IMR-90 (cell line): ENCODE results near the gene OSGIN1. TPM values are rescaled to one million over a fixed set of nuclear protein-coding genes. Genes with fewer than 3 reads are reported as not detected.

Experiments used
- ATAC-seq: fragments of 200-7000 bp; cut with Tn5 transposase; 2 replicates; pipeline ENCODE4 v1.9.1; 2020; ENCODE audit warnings: low read depth, mild to moderate bottlenecking, moderate library complexity
- BruUV-seq: library from RNA; stranded (reverse); fragments of 400-500 nt; replicated peaks from 2 replicates; lab custom pipeline; 2021; lab: Mats Ljungman, UMichigan
- CTCF ChIA-PET: fragments of 300-600 bp; formaldehyde crosslinking; extraction: SDS; loops from one replicate; lab custom pipeline; 2021; ENCODE audit warnings: antibody characterized with exemption; lab: Yijun Ruan, JAX
- POLR2A ChIA-PET: fragments of 300-600 bp; sonication (Branson Sonifier 250); formaldehyde crosslinking; loops from one replicate; lab custom pipeline; 2022; ENCODE audit warnings: antibody characterized with exemption; ENCODE audit not compliant: unreplicated experiment; lab: Charles Lee
- DNase-seq: peaks from one replicate; pipeline ENCODE4 v3.0.0; 2013
- H2AFZ ChIP-seq: replicated peaks from 2 replicates; pipeline ENCODE3; 2013; ENCODE audit warnings: low read length, mild to moderate bottlenecking; ENCODE audit not compliant: poor library complexity
- H2AK5ac ChIP-seq: 2 replicates; pipeline ENCODE4 v1.6.1; 2013; ENCODE audit warnings: low read depth, low read length, inconsistent platforms
- H2AK9ac ChIP-seq: replicated peaks from 2 replicates; pipeline ENCODE3; 2013; ENCODE audit warnings: mild to moderate bottlenecking, low read depth, low read length, moderate library complexity; ENCODE audit not compliant: poor library complexity
- H2BK120ac ChIP-seq: 2 replicates; pipeline ENCODE4 v1.6.1; 2013; ENCODE audit warnings: low read depth, low read length, inconsistent platforms
- H2BK15ac ChIP-seq: 3 replicates; pipeline ENCODE4 v1.6.1; 2013; ENCODE audit warnings: low read depth, low read length, inconsistent platforms
- H2BK20ac ChIP-seq: 2 replicates; pipeline ENCODE4 v1.6.1; 2013; ENCODE audit warnings: low read depth, mild to moderate bottlenecking, inconsistent platforms, low read length, moderate library complexity
- H2BK5ac ChIP-seq: 2 replicates; pipeline ENCODE4 v1.6.1; 2013; ENCODE audit warnings: mild to moderate bottlenecking, low read depth, low read length, inconsistent platforms; ENCODE audit not compliant: poor library complexity, severe bottlenecking
- H3K14ac ChIP-seq: replicated peaks from 2 replicates; pipeline ENCODE4 v1.6.1; 2013; ENCODE audit warnings: low read depth, low read length, inconsistent platforms
- H3K18ac ChIP-seq: 2 replicates; pipeline ENCODE4 v1.6.1; 2013; ENCODE audit warnings: low read depth, low read length, control low read depth
- H3K23ac ChIP-seq: 2 replicates; pipeline ENCODE4 v1.6.1; 2013; ENCODE audit warnings: low read depth, low read length, inconsistent platforms
- H3K27ac ChIP-seq: 2 replicates; pipeline ENCODE4 v1.5.1; 2013; ENCODE audit warnings: mild to moderate bottlenecking, control low read depth, low read length; ENCODE audit not compliant: insufficient read depth
- H3K27me3 ChIP-seq: 2 replicates; pipeline ENCODE4 v1.6.1; 2013; ENCODE audit warnings: low read length; ENCODE audit not compliant: control insufficient read depth, insufficient read depth
- H3K36me3 ChIP-seq: 2 replicates; pipeline ENCODE4 v1.6.1; 2013; ENCODE audit warnings: low read length, mixed read lengths; ENCODE audit not compliant: control insufficient read depth, insufficient read depth
- H3K4ac ChIP-seq: 2 replicates; pipeline ENCODE4 v1.6.1; 2013; ENCODE audit warnings: low read depth, low read length, inconsistent platforms
- H3K4me1 ChIP-seq: 2 replicates; pipeline ENCODE4 v1.6.1; 2013; ENCODE audit warnings: low read length, mixed read lengths; ENCODE audit not compliant: control insufficient read depth, insufficient read depth
- H3K4me2 ChIP-seq: 2 replicates; pipeline ENCODE4 v1.6.1; 2013; ENCODE audit warnings: low read depth, mild to moderate bottlenecking, control low read depth, low read length, moderate library complexity
- H3K4me3 ChIP-seq: 2 replicates; pipeline ENCODE4 v1.5.1; 2013; ENCODE audit warnings: low read depth, mild to moderate bottlenecking, control low read depth, low read length, moderate library complexity; ENCODE audit not compliant: insufficient read depth
- H3K56ac ChIP-seq: 2 replicates; pipeline ENCODE4 v1.6.1; 2013; ENCODE audit warnings: low read length, inconsistent platforms; ENCODE audit not compliant: insufficient read depth; ENCODE audit errors: extremely low read depth
- H3K79me1 ChIP-seq, 2 experiments: 2 replicates each; pipeline ENCODE4 v1.6.1; 2013; ENCODE audit warnings: low read length in 2 of 2, inconsistent platforms in 1 of 2, low read depth in 1 of 2
- H3K9ac ChIP-seq: 2 replicates; pipeline ENCODE4 v1.6.1; 2013; ENCODE audit warnings: low read depth, low read length, control low read depth
- H3K9me1 ChIP-seq: 2 replicates; pipeline ENCODE4 v1.6.1; 2013; ENCODE audit warnings: low read length, inconsistent platforms; ENCODE audit not compliant: insufficient read depth
- H3K9me3 ChIP-seq: 2 replicates; pipeline ENCODE4 v1.6.1; 2013; ENCODE audit warnings: low read length; ENCODE audit not compliant: control insufficient read depth, insufficient read depth
- H4K20me1 ChIP-seq: 2 replicates; pipeline ENCODE4 v1.6.1; 2013; ENCODE audit warnings: low read length, inconsistent platforms; ENCODE audit not compliant: insufficient read depth
- H4K5ac ChIP-seq: 2 replicates; pipeline ENCODE4 v1.6.1; 2013; ENCODE audit warnings: mild to moderate bottlenecking, low read depth, low read length, control low read depth
- H4K8ac ChIP-seq, 2 experiments: 2 replicates each; pipeline ENCODE4 v1.6.1; 2013; ENCODE audit warnings: low read depth in 2 of 2, low read length in 2 of 2, control low read depth in 1 of 2, inconsistent platforms in 1 of 2
- H4K91ac ChIP-seq: 2 replicates; pipeline ENCODE4 v1.6.1; 2013; ENCODE audit warnings: low read depth, low read length, inconsistent platforms; ENCODE audit not compliant: insufficient read depth
- BHLHE40 ChIP-seq: fragments of 150-350 bp; IDR thresholded peaks from 2 replicates; pipeline ENCODE4 v1.6.1; 2016; ENCODE audit warnings: mild to moderate bottlenecking, low read depth, low read length
- CEBPB ChIP-seq: IDR thresholded peaks from 2 replicates; pipeline ENCODE4 v1.6.1; 2012; ENCODE audit warnings: low read depth, low read length, improper control_type of control experiment
- CHD1 ChIP-seq: IDR thresholded peaks from 2 replicates; pipeline ENCODE4 v1.6.1; 2012; ENCODE audit warnings: low read depth, low read length, improper control_type of control experiment
- FOS ChIP-seq: fragments of 150-350 bp; IDR thresholded peaks from 2 replicates; pipeline ENCODE4 v1.6.1; 2016; ENCODE audit warnings: low read depth, low read length
- MAZ ChIP-seq: IDR thresholded peaks from 2 replicates; pipeline ENCODE4 v1.6.1; 2012; ENCODE audit warnings: low read depth, mild to moderate bottlenecking, low read length, improper control_type of control experiment, moderate library complexity, borderline replicate concordance
- MXI1 ChIP-seq: IDR thresholded peaks from 2 replicates; pipeline ENCODE4 v1.6.1; 2012; ENCODE audit warnings: low read depth, mild to moderate bottlenecking, low read length, moderate library complexity, borderline replicate concordance
- NFE2L2 ChIP-seq: fragments of 150-350 bp; IDR thresholded peaks from 2 replicates; pipeline ENCODE4 v1.6.1; 2016; ENCODE audit warnings: low read depth, mild to moderate bottlenecking, low read length
- POLR2A ChIP-seq: IDR thresholded peaks from 2 replicates; pipeline ENCODE4 v1.6.1; 2012; ENCODE audit warnings: mild to moderate bottlenecking, low read depth, low read length
- RAD21 ChIP-seq: IDR thresholded peaks from 2 replicates; pipeline ENCODE4 v1.6.1; 2012; ENCODE audit warnings: low read length, improper control_type of control experiment
- RFX5 ChIP-seq: IDR thresholded peaks from 2 replicates; pipeline ENCODE4 v1.8.0; 2012; ENCODE audit warnings: low read depth, mild to moderate bottlenecking, low read length, moderate library complexity
- SMC3 ChIP-seq: fragments of 150-350 bp; IDR thresholded peaks from 2 replicates; pipeline ENCODE4 v1.6.1; 2016; ENCODE audit warnings: low read depth, mild to moderate bottlenecking, antibody characterized with exemption, low read length, moderate library complexity
- WGBS, 2 experiments: methylation state at CpG; one replicate each; pipeline versions ENCODE4 v1.1.5 to v1.1.7; 2013; ENCODE audit warnings: missing lambda C conversion rate in 2 of 2; ENCODE audit not compliant: insufficient read length in 1 of 2; ENCODE audit errors: extremely low coverage in 2 of 2; 5-methylcytosine and 5-hydroxymethylcytosine counted together
- dilution Hi-C: fragments of 300-500 bp; cut with HindIII; formaldehyde crosslinking; loops from one replicate; pipeline ENCODE4 v1.14.3; 2018; ENCODE audit warnings: low sequenced_read_pairs; ENCODE audit not compliant: unreplicated experiment
- in situ Hi-C: fragments of 300-500 bp; cut with MboI; formaldehyde crosslinking; loops from 3 replicates; pipeline ENCODE4 v1.14.3; 2019; ENCODE audit warnings: low sequenced_read_pairs, inconsistent platforms, mixed read lengths
- intact Hi-C: fragments of 100-400 bp; cut with micrococcal nuclease; formaldehyde crosslinking; loops from 2 replicates; pipeline ENCODE4 v1.10.0; 2022
- polyA plus RNA-seq, 3 experiments: library from polyadenylated mRNA; depleted of rRNA; stranded (reverse); fragments of >200 nt; gene quantifications; 2 replicates each; pipeline ENCODE4 v1.2.3, GENCODE V29; 2012; ENCODE audit warnings: low replicate concordance in 1 of 3
- total RNA-seq: library from RNA; depleted of rRNA; stranded (reverse); fragments of >200 nt; gene quantifications from 2 replicates; pipeline ENCODE4 v1.2.3, GENCODE V29; 2012
- TF ChIP-seq, protein P1 (sequence below): conservative IDR thresholded peaks from 2 replicates; pipeline ENCODE4 v1.5.1; 2012; ENCODE audit warnings: mild to moderate bottlenecking, low read depth, low read length, improper control_type of control experiment
- TF ChIP-seq, protein P2 (sequence below): fragments of 150-350 bp; IDR thresholded peaks from 2 replicates; pipeline ENCODE4 v1.6.1; 2017; ENCODE audit warnings: mild to moderate bottlenecking, antibody characterized with exemption, low read length, low read depth

The OSGIN1 gene
- total and polyA plus RNA-seq, 2 of the 4 experiments (the other 2 are of a cell fraction): 0.90 to 6.4 TPM

DNA sequence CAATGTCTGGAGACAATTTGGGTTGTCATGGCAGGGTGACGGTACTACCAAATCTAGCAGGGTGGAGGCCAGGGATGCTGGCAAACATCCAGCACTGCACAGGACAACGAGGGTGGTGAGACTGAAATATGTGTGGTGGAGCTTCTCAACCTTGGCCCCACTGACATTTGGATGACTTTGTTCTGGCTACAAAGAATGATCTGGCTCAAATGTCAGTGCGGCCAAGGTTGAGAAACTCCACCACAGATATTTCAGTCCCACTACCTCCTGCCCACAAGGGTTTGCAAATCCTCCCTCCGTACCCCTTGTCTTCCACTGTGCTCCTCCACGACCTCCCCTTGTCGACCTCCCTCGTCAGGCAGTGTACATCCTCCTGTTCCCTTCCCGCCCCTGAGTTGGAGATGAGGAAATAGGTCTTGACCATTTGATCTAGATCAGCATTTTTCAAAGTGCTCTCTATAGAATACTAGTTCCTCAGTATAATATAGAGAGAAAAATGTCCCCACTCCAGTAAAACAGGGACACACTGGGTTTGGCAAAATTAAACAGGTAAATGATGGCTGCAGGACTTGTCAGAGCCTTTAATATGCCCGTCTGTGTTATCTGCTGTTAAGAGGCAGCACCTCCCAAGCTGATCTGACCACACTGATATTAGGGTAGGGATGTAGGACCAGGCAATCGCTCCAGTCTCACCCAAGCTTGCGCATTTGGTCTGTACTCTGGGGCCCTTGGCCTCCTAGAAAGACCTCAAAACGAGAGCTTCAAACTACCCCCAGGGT is 6.8 kb downstream of the OSGIN1 start (continued):
- TF ChIP-seq MXI1: no peak

DNA sequence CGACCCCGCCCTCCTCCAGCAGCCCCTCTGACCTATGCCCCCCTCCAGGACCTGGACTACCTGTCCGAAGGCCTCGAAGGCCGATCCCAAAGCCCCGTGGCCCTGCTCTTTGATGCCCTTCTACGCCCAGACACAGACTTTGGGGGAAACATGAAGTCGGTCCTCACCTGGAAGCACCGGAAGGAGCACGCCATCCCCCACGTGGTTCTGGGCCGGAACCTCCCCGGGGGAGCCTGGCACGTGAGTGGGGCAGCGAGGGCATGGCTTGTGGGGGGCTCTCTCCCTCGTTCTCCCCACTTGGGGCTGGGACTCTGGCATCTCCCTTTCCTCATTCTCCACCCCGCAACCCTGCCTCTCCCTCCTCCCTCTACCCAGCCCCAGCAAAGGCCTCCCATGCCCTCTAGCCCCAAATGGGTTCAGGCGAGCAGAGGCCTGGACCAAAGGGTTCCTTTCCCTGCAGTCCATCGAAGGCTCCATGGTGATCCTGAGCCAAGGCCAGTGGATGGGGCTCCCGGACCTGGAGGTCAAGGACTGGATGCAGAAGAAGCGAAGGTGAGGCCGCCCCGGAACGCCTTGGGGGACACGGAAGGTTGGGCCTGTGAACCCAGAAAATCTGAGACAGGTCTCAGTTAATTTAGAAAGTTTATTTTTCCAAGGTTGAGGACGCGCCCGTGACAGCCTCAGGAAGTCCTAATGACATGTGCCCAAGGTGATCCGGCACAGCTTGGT is 7.6 kb downstream of the OSGIN1 start:
- Histone ChIP-seq H2BK5ac (no peak overlapping the region), H3K9ac (no peak overlapping the region), H3K36me3 (peaks cover 41% of the 10 kb centered on the region), H3K27ac (no peak overlapping the region), H3K9me3 (no peaks in the 10 kb centered on the region), H3K9me1 (no peaks in the 10 kb centered on the region), H3K79me1 (peaks cover 0 to 4% of the 10 kb centered on the region in 2 experiments; a peak in 1 of 4 replicates), H2AK5ac (no peak overlapping the region), H3K14ac (no peak overlapping the region), H2AK9ac (no peak overlapping the region), H4K91ac (no peak overlapping the region), H3K27me3 (no peaks in the 10 kb centered on the region), H2BK20ac (no peak overlapping the region), H3K4me2 (no peak overlapping the region), H3K23ac (no peak overlapping the region), H3K4me1 (no peaks in the 10 kb centered on the region), H3K56ac (no peak overlapping the region), H3K4ac (no peak overlapping the region), H4K20me1 (peaks cover 9% of the 10 kb centered on the region; the same call in 1 of the 2 replicates), H3K4me3 (no peak overlapping the region), H4K5ac (no peak overlapping the region), H2BK15ac (no peak overlapping the region), H3K18ac (no peak overlapping the region), H2BK120ac (no peak overlapping the region), H2AFZ (no peak overlapping the region), H4K8ac (no peak overlapping the region)
- no peak for ATAC-seq
- no TSS peak for BruUV-seq
- ChIA-PET CTCF (interaction anchor here (0.7 to 1.3 kb wide), 2 partner anchors 105 kb away, joined by 3 to 5 read pairs; no protein-coding TSS in a partner anchor), POLR2A (no interaction called here)
- in situ Hi-C loops (loop anchor here (10.0 to 25.0 kb wide), 2 partner anchors 214 to 527 kb away; no protein-coding TSS in a partner anchor), dilution Hi-C loops (no loop called here), intact Hi-C loops (no loop called here)
- DNase-seq: no peak
- WGBS, 2 experiments: 85% methylated on average over 21 of the region's 29 CpGs; no CpG with 5 or more reads in 1 of the 2 experiments
- TF ChIP-seq CEBPB (no peak), MAZ (no peak), RFX5 (no peak), MXI1 (no peak), RAD21 (no peak), CHD1 (no peak), BHLHE40 (no peak), POLR2A (no peak), SMC3 (no peak), NFE2L2 (no peak), FOS (no peak)
- TF ChIP-seq, protein P1, sequence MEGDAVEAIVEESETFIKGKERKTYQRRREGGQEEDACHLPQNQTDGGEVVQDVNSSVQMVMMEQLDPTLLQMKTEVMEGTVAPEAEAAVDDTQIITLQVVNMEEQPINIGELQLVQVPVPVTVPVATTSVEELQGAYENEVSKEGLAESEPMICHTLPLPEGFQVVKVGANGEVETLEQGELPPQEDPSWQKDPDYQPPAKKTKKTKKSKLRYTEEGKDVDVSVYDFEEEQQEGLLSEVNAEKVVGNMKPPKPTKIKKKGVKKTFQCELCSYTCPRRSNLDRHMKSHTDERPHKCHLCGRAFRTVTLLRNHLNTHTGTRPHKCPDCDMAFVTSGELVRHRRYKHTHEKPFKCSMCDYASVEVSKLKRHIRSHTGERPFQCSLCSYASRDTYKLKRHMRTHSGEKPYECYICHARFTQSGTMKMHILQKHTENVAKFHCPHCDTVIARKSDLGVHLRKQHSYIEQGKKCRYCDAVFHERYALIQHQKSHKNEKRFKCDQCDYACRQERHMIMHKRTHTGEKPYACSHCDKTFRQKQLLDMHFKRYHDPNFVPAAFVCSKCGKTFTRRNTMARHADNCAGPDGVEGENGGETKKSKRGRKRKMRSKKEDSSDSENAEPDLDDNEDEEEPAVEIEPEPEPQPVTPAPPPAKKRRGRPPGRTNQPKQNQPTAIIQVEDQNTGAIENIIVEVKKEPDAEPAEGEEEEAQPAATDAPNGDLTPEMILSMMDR: no peak
- TF ChIP-seq, protein P2, sequence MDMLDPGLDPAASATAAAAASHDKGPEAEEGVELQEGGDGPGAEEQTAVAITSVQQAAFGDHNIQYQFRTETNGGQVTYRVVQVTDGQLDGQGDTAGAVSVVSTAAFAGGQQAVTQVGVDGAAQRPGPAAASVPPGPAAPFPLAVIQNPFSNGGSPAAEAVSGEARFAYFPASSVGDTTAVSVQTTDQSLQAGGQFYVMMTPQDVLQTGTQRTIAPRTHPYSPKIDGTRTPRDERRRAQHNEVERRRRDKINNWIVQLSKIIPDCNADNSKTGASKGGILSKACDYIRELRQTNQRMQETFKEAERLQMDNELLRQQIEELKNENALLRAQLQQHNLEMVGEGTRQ: no peak
